Measurements from ENCODE around the gene MAML2. TPM values are rescaled to one million over a fixed set of nuclear protein-coding genes. Genes with fewer than 3 reads are reported as not detected.

The MAML2 gene
- total and polyA plus RNA-seq, 2 of the 8 experiments (the other 6 are each of a cell fraction or from before 2014, with no cell fraction given) = 3.8 to 6.6 TPM

- Histone ChIP-seq H4K5ac (ENCODE audit: insufficient read length, low read depth, low read length) (no peak overlapping the region), H2BK120ac (replicated peaks; ENCODE audit: low read depth, low read length) (no peak overlapping the region), H3K23me2 (ENCODE audit: low read depth, low read length) (no peaks in the 10 kb centered on the region), H3K4me3 (ENCODE audit: extremely low read depth in 1 of 4, insufficient read depth in 2 of 4, low read depth in 3 of 4, low read length in 4 of 4) (no peak overlapping the region), H3K36me3 (ENCODE audit: control insufficient read depth in 2 of 4, insufficient read depth in 4 of 4, low read length in 3 of 4) (no peaks in the 10 kb centered on the region; a peak in 1 of 8 replicates), H3K23ac (ENCODE audit: insufficient read length) (no peak overlapping the region), H4K8ac (ENCODE audit: extremely low read depth, insufficient read depth, low read length) (no peak overlapping the region), H4K20me1 (replicated peaks in 1 of 2; ENCODE audit: control insufficient read depth in 1 of 2, insufficient read depth in 2 of 2, low read length in 2 of 2) (no peaks in the 10 kb centered on the region), H3K79me1 (ENCODE audit: low read depth, low read length) (no peaks in the 10 kb centered on the region), H2BK5ac (ENCODE audit: low read depth, low read length) (no peak overlapping the region), H3K4me1 (replicated peaks in 1 of 4; ENCODE audit: control insufficient read depth in 3 of 4, insufficient read depth in 4 of 4, low read length in 3 of 4) (no peaks in the 10 kb centered on the region; a peak in 1 of 7 replicates), H3K27me3 (replicated peaks in 1 of 4; ENCODE audit: control insufficient read depth in 3 of 4, extremely low read depth in 1 of 4, insufficient read depth in 3 of 4, low read length in 3 of 4) (no peaks in the 10 kb centered on the region), H3K56ac (replicated peaks; ENCODE audit: insufficient read length, low read depth, low read length) (no peak overlapping the region), H3K79me2 (ENCODE audit: control insufficient read depth in 1 of 2, insufficient read depth in 2 of 2, low read length in 2 of 2) (no peaks in the 10 kb centered on the region), H4K91ac (replicated peaks; ENCODE audit: insufficient read length, low read length) (no peak overlapping the region), H3K14ac (ENCODE audit: insufficient read length) (no peak overlapping the region), H2AFZ (ENCODE audit: low read length) (no peak overlapping the region), H3K27ac (ENCODE audit: low read depth, low read length) (no peak overlapping the region), H3K9ac (replicated peaks in 1 of 4; ENCODE audit: extremely low read depth in 1 of 4, low read depth in 3 of 4, low read length in 3 of 4) (no peak overlapping the region), H2BK15ac (ENCODE audit: low read length) (no peak overlapping the region), H3K4ac (replicated peaks; ENCODE audit: insufficient read length, low read depth, low read length) (no peak overlapping the region), H2AK5ac (ENCODE audit: low read depth, low read length) (no peak overlapping the region), H3K9me3 (ENCODE audit: insufficient read depth in 2 of 2, low read depth in 1 of 2, low read length in 1 of 2) (no peaks in the 10 kb centered on the region), H3K18ac (ENCODE audit: extremely low read depth, low read length) (no peak overlapping the region), H2BK20ac (ENCODE audit: low read length) (no peak overlapping the region), H3K4me2 (ENCODE audit: insufficient read depth in 1 of 2, low read depth in 2 of 2, low read length in 2 of 2) (no peak overlapping the region), H2BK12ac (ENCODE audit: low read depth, low read length) (no peak overlapping the region)
- WGBS, 2 experiments (ENCODE audit: extremely low coverage in 1 of 2, insufficient coverage in 1 of 2, insufficient read length in 1 of 2, insufficient replicate concordance in 2 of 2, low coverage in 1 of 2, low lambda C conversion rate in 2 of 2, missing lambda C conversion rate in 1 of 2) = 85% methylated on average over 5 of the region's 5 CpGs; no CpG with 5 or more reads in 1 of the 2 experiments
- DNase-seq (ENCODE audit: low read depth in 1 of 2, low spot score in 2 of 2) = no peak
- ChIA-PET CTCF (ENCODE audit: partially characterized antibody) (interaction anchor here (0.7 to 2.2 kb wide), 6 partner anchors 9 to 319 kb away, joined by 3 to 8 read pairs (median 4); no protein-coding TSS in a partner anchor), POLR2A (ENCODE audit: partially characterized antibody) (no interaction called here)
- FAIRE-seq = no peak
- TF ChIP-seq TAF7 (optimal IDR thresholded peaks at IDR 0.05; ENCODE audit: borderline replicate concordance, low read depth, low read length) = no peak
- TF ChIP-seq BACH1 (IDR thresholded peaks at IDR 0.05; ENCODE audit: low read length) = no peak
- no peak for TF ChIP-seq CREB1 (IDR thresholded peaks at IDR 0.05)
- no peak for TF ChIP-seq SIX5 (IDR thresholded peaks at IDR 0.05; ENCODE audit: low read depth, low read length)
- no peak for TF ChIP-seq FOSL1 (IDR thresholded peaks at IDR 0.05; ENCODE audit: insufficient read depth, low read depth, low read length)
- TF ChIP-seq NANOG (IDR thresholded peaks at IDR 0.05; ENCODE audit: insufficient read depth, low read depth, low read length, poor library complexity, severe bottlenecking) = no peak
- TF ChIP-seq CBX5 (IDR thresholded peaks at IDR 0.05; ENCODE audit: low read depth, low read length) = no peak
These were observed 267.4 kb downstream of the MAML2 start for GRCh38 chr11:96075532-96075959.
